K562 (cell line): ENCODE results near the gene GPC3. TPM values are rescaled to one million over a fixed set of nuclear protein-coding genes. Genes with fewer than 3 reads are reported as not detected.

Source experiments
- ATAC-seq: fragments of 200-7000 bp; cut with Tn5 transposase; 3 replicates; pipeline ENCODE4 v1.9.1; 2020; ENCODE audit warnings: moderate library complexity
- BruUV-seq: library from RNA; stranded (reverse); fragments of 400-500 nt; replicated peaks from 2 replicates; lab custom pipeline; 2021; lab: Mats Ljungman, UMichigan
- CTCF ChIA-PET: fragments of 300-600 bp; formaldehyde crosslinking; extraction: SDS; loops from one replicate; lab custom pipeline; 2021; ENCODE audit warnings: low intra/inter-chr PET ratio; lab: Yijun Ruan, JAX
- POLR2A ChIA-PET: fragments of 300-600, 350-650 bp; sonication (Branson Sonifier 250); formaldehyde crosslinking; extraction: SDS; loops from one replicate; lab custom pipeline; 2021; ENCODE audit warnings: antibody characterized with exemption, inconsistent platforms; lab: Yijun Ruan, JAX
- DNase-seq, 4 experiments: peaks; one replicate each; pipeline versions ENCODE4 v3.0.0 to v3.0.0-alpha.2; 2011 to 2018; ENCODE audit warnings: low spot score in 3 of 4, mixed read lengths in 3 of 4; ENCODE audit errors: extremely low read depth in 1 of 4
- FAIRE-seq: peaks from 2 replicates; lab custom pipeline; 2011; peaks lifted over from hg19 to GRCh38; lab: Jason Lieb, UNC
- H2AFZ ChIP-seq: 2 replicates; pipeline ENCODE4 v1.6.0; 2011; ENCODE audit warnings: low read depth, low read length, control low read depth, inconsistent platforms
- H3K27ac ChIP-seq: fragments of 200-600 bp; 3 replicates; pipeline ENCODE4 v1.8.0; 2011; ENCODE audit warnings: low read depth, mild to moderate bottlenecking, control low read depth, inconsistent platforms, low read length, moderate library complexity, mixed read lengths; ENCODE audit errors: extremely low read depth
- H3K27me3 ChIP-seq, 2 experiments: fragments of 300-600 bp in 1 of 2; 2 replicates in 1 of 2; 3 replicates in 1 of 2; pipeline versions ENCODE4 v1.6.0 to v1.8.0; 2011; ENCODE audit warnings: inconsistent platforms in 2 of 2, low read length in 2 of 2, mild to moderate bottlenecking in 1 of 2, mixed read lengths in 1 of 2, moderate library complexity in 1 of 2; ENCODE audit not compliant: control insufficient read depth in 2 of 2, insufficient read depth in 2 of 2
- H3K36me3 ChIP-seq: fragments of 300-600 bp; 3 replicates; pipeline ENCODE4 v1.8.0; 2011; ENCODE audit warnings: mild to moderate bottlenecking, low read length, inconsistent platforms; ENCODE audit not compliant: control insufficient read depth, insufficient read depth
- H3K4me1 ChIP-seq, 2 experiments: fragments of 200-600 bp in 1 of 2; replicated peaks in 1 of 2; 2 replicates in 1 of 2; 3 replicates in 1 of 2; pipeline versions ENCODE4 v1.5.1 to v1.8.0; 2011; ENCODE audit warnings: inconsistent platforms in 2 of 2, low read length in 2 of 2, mild to moderate bottlenecking in 1 of 2, mixed read lengths in 1 of 2, moderate library complexity in 1 of 2; ENCODE audit not compliant: control insufficient read depth in 2 of 2, insufficient read depth in 2 of 2
- H3K4me2 ChIP-seq: 2 replicates; pipeline ENCODE4 v1.6.1; 2011; ENCODE audit warnings: low read length, control low read depth, inconsistent platforms, mixed read lengths; ENCODE audit not compliant: insufficient read depth
- H3K4me3 ChIP-seq: fragments of 200-600 bp; sonication (generic), shearing (Covaris generic); 2 replicates; pipeline ENCODE4 v1.5.1; 2016; ENCODE audit warnings: control low read depth, inconsistent platforms
- H3K79me2 ChIP-seq: fragments of 200-600 bp; 3 replicates; pipeline ENCODE4 v1.8.0; 2011; ENCODE audit warnings: low read length, inconsistent platforms; ENCODE audit not compliant: control insufficient read depth, insufficient read depth
- H3K9ac ChIP-seq, 2 experiments: 2 replicates each; pipeline versions ENCODE4 v1.6.0 to v1.6.1; 2011; ENCODE audit warnings: low read depth in 2 of 2, low read length in 2 of 2, control low read depth in 1 of 2, inconsistent platforms in 1 of 2, mild to moderate bottlenecking in 1 of 2, mixed read lengths in 1 of 2; ENCODE audit not compliant: insufficient read depth in 1 of 2
- H3K9me1 ChIP-seq: one replicate; pipeline ENCODE4 v1.6.0; 2011; ENCODE audit warnings: inconsistent platforms, mild to moderate bottlenecking, low read length, moderate library complexity; ENCODE audit not compliant: control insufficient read depth, insufficient read depth
- H3K9me3 ChIP-seq: replicated peaks from 2 replicates; pipeline ENCODE4 v1.5.1; 2011; ENCODE audit warnings: low read depth, low read length, inconsistent platforms; ENCODE audit not compliant: control insufficient read depth, insufficient read depth
- H4K20me1 ChIP-seq: replicated peaks from 2 replicates; pipeline ENCODE4 v1.6.1; 2011; ENCODE audit warnings: low read length, inconsistent platforms, mixed read lengths; ENCODE audit not compliant: control insufficient read depth, insufficient read depth
- ADNP ChIP-seq: fragments of 200-800 bp; sonication (Bioruptor generic); IDR thresholded peaks from 2 replicates; pipeline ENCODE4 v1.6.1; 2016; ENCODE audit warnings: missing genetic modification characterization, missing compliant biosample characterization
- ATF7 ChIP-seq: fragments of 450-650 bp; IDR thresholded peaks from 2 replicates; pipeline ENCODE4 v1.7.1; 2014; ENCODE audit warnings: mild to moderate bottlenecking, moderate library complexity
- CBX5 ChIP-seq: IDR thresholded peaks from 2 replicates; pipeline ENCODE4 v1.6.1; 2014; ENCODE audit warnings: low read depth, borderline replicate concordance
- DIDO1 ChIP-seq: fragments of 450-650 bp; IDR thresholded peaks from 2 replicates; pipeline ENCODE4 v1.6.1; 2016; ENCODE audit warnings: low read depth, missing biosample characterization, missing genetic modification characterization
- E2F6 ChIP-seq, 2 experiments: IDR thresholded peaks; 2 replicates each; pipeline ENCODE4 v1.6.1; 2011; ENCODE audit warnings: borderline replicate concordance in 1 of 2, control low read depth in 1 of 2, low read depth in 1 of 2, low read length in 1 of 2, mild to moderate bottlenecking in 1 of 2, mixed read lengths in 1 of 2, moderate library complexity in 1 of 2; ENCODE audit not compliant: insufficient read depth in 1 of 2, insufficient read length in 1 of 2, poor library complexity in 1 of 2, severe bottlenecking in 1 of 2; ENCODE audit errors: extremely low read depth in 1 of 2
- ETS2 ChIP-seq: IDR thresholded peaks from 2 replicates; pipeline ENCODE4 v1.6.1; 2016; ENCODE audit warnings: borderline replicate concordance, missing genetic modification characterization, mild to moderate bottlenecking, moderate library complexity, missing compliant biosample characterization; ENCODE audit not compliant: poor library complexity, severe bottlenecking
- FOXJ2 ChIP-seq: fragments of 200-800 bp; sonication (Bioruptor generic); IDR thresholded peaks from 2 replicates; pipeline ENCODE4 v1.6.1; 2016; ENCODE audit warnings: missing genetic modification characterization, missing compliant biosample characterization
- HNRNPL ChIP-seq: fragments of 200-400 bp; formaldehyde crosslinking; IDR thresholded peaks from 2 replicates; pipeline ENCODE4 v1.6.1; 2017; ENCODE audit warnings: low read depth, mild to moderate bottlenecking, low read length
- MYC ChIP-seq, 2 experiments: fragments of 250-450 bp in 1 of 2; sonication (Bioruptor Pico) in 1 of 2; IDR thresholded peaks; 2 replicates each; pipeline versions ENCODE4 v1.5.1 to v1.6.1; 2012 to 2021; ENCODE audit warnings: low read depth in 2 of 2, borderline replicate concordance in 1 of 2, improper control_type of control experiment in 1 of 2, low read length in 1 of 2, mild to moderate bottlenecking in 1 of 2, moderate library complexity in 1 of 2
- NBN ChIP-seq: fragments of 450-650 bp; IDR thresholded peaks from 2 replicates; pipeline ENCODE4 v1.6.1; 2016; ENCODE audit warnings: low read depth, mild to moderate bottlenecking
- NELFE ChIP-seq: IDR thresholded peaks from 2 replicates; pipeline ENCODE4 v1.6.1; 2011; ENCODE audit warnings: mild to moderate bottlenecking; ENCODE audit not compliant: insufficient read depth, insufficient read length
- RNF2 ChIP-seq: sonication (generic); IDR thresholded peaks from 2 replicates; pipeline ENCODE4 v1.6.1; 2016
- SETDB1 ChIP-seq: IDR thresholded peaks from one replicate; pipeline ENCODE4 v1.6.1; 2012; ENCODE audit warnings: low read length, control low read depth, inconsistent platforms
- STAT5B ChIP-seq: fragments of 250-450 bp; sonication (Bioruptor Pico); IDR thresholded peaks from 2 replicates; pipeline ENCODE4 v1.8.0; 2021; ENCODE audit warnings: mild to moderate bottlenecking, inconsistent platforms
- ZNF3 ChIP-seq: fragments of 250-450 bp; sonication (Bioruptor Pico); IDR thresholded peaks from 2 replicates; pipeline ENCODE4 v1.5.0; 2021; ENCODE audit warnings: mild to moderate bottlenecking, moderate library complexity
- ZNF384 ChIP-seq: IDR thresholded peaks from 2 replicates; pipeline ENCODE4 v1.6.1; 2012; ENCODE audit warnings: low read depth, low read length, improper control_type of control experiment
- in situ Hi-C: fragments of 300-500 bp; cut with MboI; formaldehyde crosslinking; loops from 4 replicates; pipeline ENCODE4 v1.15.0; 2018; ENCODE audit warnings: inconsistent platforms, mixed read lengths
- intact Hi-C: fragments of 100-400 bp; cut with micrococcal nuclease; formaldehyde crosslinking; loops from 2 replicates; pipeline ENCODE4 v1.14.2; 2022
- polyA plus RNA-seq, 8 experiments: library from polyadenylated mRNA; depleted of rRNA in 4 of 8; stranded (reverse) in 5 of 8; unstranded in 3 of 8; fragments of >200 nt; fragmentation: Nextera tagmentation in 2 of 8; fragmentation: Illumina TruSeq in 1 of 8; extraction: Ambion mirVana in 2 of 8; extraction: Trizol in 1 of 8; gene quantifications; 2 replicates each; pipeline versions ENCODE4 v1.2.1 to v1.2.3, GENCODE V29; 2011 to 2014; ENCODE audit warnings: inconsistent platforms in 1 of 8, missing spikeins in 1 of 8
- total RNA-seq, 7 experiments: library from RNA; depleted of rRNA in 6 of 7; stranded (reverse); fragments of >200 nt in 6 of 7; fragmentation: Illumina TruSeq in 2 of 7; extraction: Trizol in 2 of 7; gene quantifications; 2 replicates each; pipeline versions ENCODE4 v1.2.1 to v1.2.3, GENCODE V29; 2011 to 2021; ENCODE audit warnings: low replicate concordance in 1 of 7

GPC3 gene
- total and polyA plus RNA-seq, 9 of the 15 experiments (the other 6 are each of a cell fraction or from before 2014, with no cell fraction given): 0.42 TPM; not detected in 8

- TF ChIP-seq E2F6 (IDR thresholded peaks at IDR 0.05; ENCODE audit: borderline replicate concordance in 1 of 2, extremely low read depth in 1 of 2, insufficient read depth in 1 of 2, insufficient read length in 1 of 2, low read depth in 1 of 2, low read length in 1 of 2, poor library complexity in 1 of 2, severe bottlenecking in 1 of 2): no peak
Measured at GRCh38 chrX:133850399-133850798, 135.0 kb downstream of the GPC3 start (continued).

- H3K9me1 ChIP-seq: no peaks in the 10 kb centered on the region
- no TSS peak for BruUV-seq
- intact Hi-C loops: no loop called here
- no peak overlapping the region for H2AFZ ChIP-seq
- no peak overlapping the region for H3K27ac ChIP-seq
- DNase-seq (no peak), ATAC-seq (no peak), FAIRE-seq (no peak)
- H3K4me2 ChIP-seq: no peak overlapping the region
- H4K20me1 ChIP-seq: no peaks in the 10 kb centered on the region
- no peak overlapping the region for H3K4me3 ChIP-seq
- H3K36me3 ChIP-seq: no peaks in the 10 kb centered on the region
- no peaks in the 10 kb centered on the region for H3K4me1 ChIP-seq
- no peaks in the 10 kb centered on the region for H3K79me2 ChIP-seq
- no peaks in the 10 kb centered on the region for H3K9me3 ChIP-seq
- in situ Hi-C loops: no loop called here
- no peak overlapping the region for H3K9ac ChIP-seq
- CTCF ChIA-PET: no interaction called here
- TF ChIP-seq RNF2 (no peak), MYC (IDR thresholded peaks at IDR 0.05; ENCODE audit: low read depth, low read length) (no peak), MYC (CRISPR knock-in tag; IDR thresholded peaks at IDR 0.05; ENCODE audit: borderline replicate concordance, low read depth) (no peak), STAT5B (CRISPR knock-in tag) (no peak), NELFE (no peak), HNRNPL (no peak), SETDB1 (no peak), CBX5 (no peak), ATF7 (no peak), ZNF3 (CRISPR knock-in tag) (no peak), DIDO1 (tag) (no peak), ZNF384 (no peak), ETS2 (tag) (no peak), NBN (no peak), ADNP (no peak), FOXJ2 (no peak)
- POLR2A ChIA-PET: no interaction called here
- H3K27me3 ChIP-seq: no peaks in the 10 kb centered on the region
Measured at GRCh38 chrX:133849676-133850075, 135.7 kb downstream of the GPC3 start.
